Subcutaneous adipose tissue (tissue), 4 donors: ENCODE results near the gene DNAJC18. TPM values are rescaled to one million over a fixed set of nuclear protein-coding genes. Genes with fewer than 3 reads are reported as not detected.

Experiments used
- total RNA-seq, 4 donors: library from RNA; depleted of rRNA; stranded (reverse); fragments of >200 nt; gene quantifications; one replicate each; pipeline ENCODE4 v1.1.0, GENCODE V29; 2016
- TF ChIP-seq, protein P1 (sequence below): fragments of 450-650 bp; IDR thresholded peaks from one replicate; pipeline ENCODE4 v1.5.1; 2016; ENCODE audit warnings: low read depth, mild to moderate bottlenecking, control low read depth, antibody characterized with exemption, moderate library complexity

DNAJC18 gene
- total RNA-seq, 4 donors from 2014 or later: 3.8 to 9.0 (median 4.4) TPM

DNA sequence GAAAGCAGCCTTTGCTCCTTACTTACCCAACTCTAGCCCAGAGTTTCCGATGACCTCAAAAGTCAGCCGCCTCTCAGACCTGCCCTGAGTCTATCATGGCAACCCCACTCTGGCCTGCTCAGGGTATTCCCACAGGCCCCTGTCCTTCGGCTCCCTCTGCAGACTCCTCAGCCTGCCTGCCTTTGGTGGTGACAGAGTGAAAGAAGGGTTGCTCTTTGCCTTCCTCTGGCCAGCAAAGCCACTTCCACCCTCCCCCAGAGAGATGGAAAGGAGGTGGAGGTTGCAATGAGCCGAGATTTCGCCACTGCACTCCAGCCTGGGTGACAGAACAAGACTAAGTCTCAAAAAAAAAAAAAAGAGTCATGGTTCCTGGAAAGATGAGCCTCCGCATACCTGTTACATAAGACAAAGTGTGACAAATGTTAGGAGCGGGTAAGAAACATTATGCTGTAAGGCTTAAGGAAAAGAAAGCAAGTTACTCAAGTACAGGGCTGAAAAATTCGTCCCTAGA is 29.2 kb upstream of the DNAJC18 start:
- TF ChIP-seq, protein P1, sequence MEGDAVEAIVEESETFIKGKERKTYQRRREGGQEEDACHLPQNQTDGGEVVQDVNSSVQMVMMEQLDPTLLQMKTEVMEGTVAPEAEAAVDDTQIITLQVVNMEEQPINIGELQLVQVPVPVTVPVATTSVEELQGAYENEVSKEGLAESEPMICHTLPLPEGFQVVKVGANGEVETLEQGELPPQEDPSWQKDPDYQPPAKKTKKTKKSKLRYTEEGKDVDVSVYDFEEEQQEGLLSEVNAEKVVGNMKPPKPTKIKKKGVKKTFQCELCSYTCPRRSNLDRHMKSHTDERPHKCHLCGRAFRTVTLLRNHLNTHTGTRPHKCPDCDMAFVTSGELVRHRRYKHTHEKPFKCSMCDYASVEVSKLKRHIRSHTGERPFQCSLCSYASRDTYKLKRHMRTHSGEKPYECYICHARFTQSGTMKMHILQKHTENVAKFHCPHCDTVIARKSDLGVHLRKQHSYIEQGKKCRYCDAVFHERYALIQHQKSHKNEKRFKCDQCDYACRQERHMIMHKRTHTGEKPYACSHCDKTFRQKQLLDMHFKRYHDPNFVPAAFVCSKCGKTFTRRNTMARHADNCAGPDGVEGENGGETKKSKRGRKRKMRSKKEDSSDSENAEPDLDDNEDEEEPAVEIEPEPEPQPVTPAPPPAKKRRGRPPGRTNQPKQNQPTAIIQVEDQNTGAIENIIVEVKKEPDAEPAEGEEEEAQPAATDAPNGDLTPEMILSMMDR: no peak

DNA sequence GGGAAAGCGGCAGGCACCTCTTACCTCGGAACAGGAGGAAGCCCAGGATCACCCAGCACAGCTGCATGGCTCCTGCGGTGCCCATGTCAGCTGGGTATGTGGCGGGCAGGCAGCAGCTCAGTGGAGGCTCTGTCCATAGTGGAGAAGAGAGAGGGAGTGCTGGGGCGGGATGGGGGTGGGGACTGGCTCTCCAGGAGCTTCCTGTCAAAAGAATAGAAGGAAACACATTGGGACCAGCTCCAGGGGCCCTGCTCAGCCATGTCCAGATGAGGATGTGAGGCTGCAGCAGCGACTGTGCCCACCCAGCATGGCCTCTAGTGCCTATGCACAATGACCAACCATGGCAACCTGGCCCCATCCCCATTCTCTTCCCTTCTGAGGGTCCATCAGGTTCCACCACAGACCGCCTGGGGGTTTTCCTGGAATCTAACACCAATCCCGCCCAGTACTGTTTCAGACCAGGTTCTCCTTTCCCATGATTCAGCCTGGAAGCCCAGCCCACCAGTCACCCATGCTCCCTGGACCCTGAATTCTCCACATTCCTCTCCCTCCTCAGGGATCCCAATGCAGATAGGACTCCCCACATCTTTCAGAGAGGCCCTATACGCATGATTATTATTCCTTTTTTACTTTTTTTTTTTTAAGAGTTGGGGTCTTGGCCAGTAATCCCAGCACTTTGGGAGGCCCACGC is 23.4 kb upstream of the DNAJC18 start, which contains the start of gene ECSCR:
Gene ECSCR (minus strand): TSS at position 158 of the 691 bp plus-strand sequence. CDS start 73 bp downstream, at position 85.
- TF ChIP-seq, protein P1: no peak

DNA sequence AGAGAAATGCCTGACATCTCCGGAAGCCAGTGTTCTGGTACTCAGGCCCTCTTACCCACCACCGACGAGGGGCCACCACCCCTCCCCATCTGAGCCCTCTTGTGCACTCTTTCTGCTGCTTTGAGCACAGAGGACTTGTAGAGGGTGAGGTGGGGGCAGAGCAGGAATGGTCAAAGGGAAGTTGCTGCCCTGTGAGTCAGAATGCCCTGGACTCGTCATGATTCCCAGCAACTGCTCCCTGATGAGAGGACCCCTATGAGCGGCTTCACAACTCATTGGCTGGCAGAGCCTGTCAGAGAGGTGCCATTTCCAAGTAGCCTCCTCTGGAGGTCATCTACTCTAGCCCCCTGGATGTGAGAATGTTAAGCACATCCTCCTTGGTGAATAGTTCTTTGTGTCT is 22.4 kb upstream of the DNAJC18 start:
- TF ChIP-seq, protein P1: no peak

DNA sequence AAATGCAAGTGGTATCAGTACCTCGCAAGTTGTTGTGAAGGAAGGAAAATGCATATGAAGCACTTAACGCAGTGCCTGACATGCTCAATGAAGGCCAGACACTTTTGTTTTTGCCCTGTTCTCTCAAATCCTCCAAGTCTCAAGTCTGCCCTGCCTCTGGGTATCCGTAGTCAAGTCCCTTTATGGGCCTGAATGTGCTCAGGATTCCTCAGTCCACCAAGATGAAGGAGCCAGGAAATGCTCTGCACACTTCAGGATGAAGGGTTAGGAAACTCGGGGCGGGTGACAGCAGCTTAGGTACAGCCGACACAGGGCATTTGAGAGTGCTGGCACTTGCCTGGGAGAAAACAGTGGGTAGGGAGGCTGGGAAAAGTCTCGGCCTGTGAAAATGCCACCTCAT is 21.9 kb upstream of the DNAJC18 start:
- TF ChIP-seq, protein P1: no peak

DNA sequence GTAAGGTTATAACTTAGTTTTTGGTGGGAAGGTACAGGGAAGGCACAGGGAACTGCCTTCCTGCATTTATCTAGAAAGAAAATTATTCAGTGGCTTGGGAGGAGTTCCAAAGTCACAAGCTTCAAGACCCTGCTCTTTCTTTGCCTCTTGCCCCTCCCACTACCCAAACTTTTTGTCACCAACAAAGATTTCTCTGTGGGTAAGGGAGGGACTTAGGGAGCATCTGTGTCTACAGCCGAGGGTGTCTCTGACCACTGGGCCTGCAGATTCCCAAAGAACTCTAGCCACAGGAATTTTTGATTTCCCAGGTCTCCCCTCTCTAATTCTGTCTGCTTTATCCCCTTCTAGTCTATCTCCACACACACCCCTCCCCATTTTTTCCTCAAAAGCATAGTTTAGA is 21.1 kb upstream of the DNAJC18 start:
- TF ChIP-seq, protein P1: no peak

DNA sequence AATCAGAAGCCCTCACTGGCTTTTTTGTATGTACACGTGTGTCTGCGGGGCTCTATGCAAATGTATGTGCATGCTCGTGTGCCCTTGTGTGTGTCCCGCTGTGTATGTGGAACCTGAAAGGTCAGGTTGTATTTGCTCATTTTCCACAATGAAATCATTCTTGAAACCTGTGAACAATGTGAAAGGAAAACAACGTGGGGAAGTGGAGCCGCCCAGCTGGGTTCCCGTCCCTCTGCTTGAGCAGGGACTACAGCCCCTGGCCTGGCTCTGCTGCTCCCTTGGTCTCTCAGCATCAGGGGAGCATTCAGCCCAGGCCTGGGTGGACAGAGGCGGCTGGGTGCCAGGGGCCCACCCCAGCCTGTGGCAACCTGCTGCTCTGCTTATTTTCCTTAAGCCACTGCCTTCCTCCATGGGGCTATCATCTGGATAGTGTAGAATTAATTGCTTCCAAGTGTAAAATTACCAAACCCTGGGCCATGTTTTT is 20.2 kb upstream of the DNAJC18 start:
- TF ChIP-seq, protein P1: no peak

DNA sequence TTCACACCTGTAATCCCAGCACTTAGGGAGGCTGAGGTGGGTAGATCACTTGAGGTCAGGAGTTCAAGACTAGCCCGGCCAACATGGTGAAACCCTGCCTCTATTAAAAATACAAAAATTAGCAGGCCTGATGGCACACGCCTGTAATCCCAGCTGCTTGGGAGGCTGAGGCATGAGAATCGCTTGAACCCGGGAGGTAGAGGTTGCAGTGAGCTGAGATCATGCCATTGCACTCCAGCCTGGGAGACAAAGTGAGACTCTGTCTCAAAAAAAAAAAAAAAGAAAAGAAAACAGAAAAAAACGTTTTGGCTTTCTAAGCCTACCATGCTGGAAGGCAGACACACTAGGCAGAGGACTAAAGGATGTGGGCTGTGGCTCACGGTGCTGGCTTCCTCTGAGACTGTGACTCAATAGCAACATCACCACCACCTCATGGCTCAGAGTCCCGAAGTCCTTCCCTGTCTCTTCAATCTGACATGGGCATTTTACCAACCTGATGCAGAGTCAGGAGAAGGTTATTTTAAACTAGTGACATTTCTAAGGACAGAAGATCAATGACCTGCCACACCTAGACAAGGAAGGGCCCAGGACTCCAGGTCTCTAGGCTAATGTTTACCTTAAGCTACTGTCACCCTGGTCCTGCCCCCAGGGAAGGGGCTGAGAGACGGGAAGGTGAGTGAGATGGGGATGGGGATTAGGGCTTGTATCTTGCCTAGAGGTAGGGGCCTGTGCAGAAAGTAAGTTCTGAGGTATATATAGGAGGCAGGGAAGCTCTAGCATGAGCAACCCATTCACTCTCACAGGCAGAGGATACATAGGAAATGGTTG is 19.5 kb upstream of the DNAJC18 start:
- TF ChIP-seq, protein P1: no peak
